Naive B cell (primary cell): Measurements from ENCODE around the gene ABTB2. TPM values are rescaled to one million over a fixed set of nuclear protein-coding genes. Genes with fewer than 3 reads are reported as not detected.

Experiments
- ATAC-seq, 2 donors: fragments of 150-1000 bp; cut with Tn5 transposase; 2 replicates each; pipeline ENCODE4 v1.10.0; 2021; ENCODE audit warnings: low read depth in 2 of 2, mild to moderate bottlenecking in 2 of 2, moderate library complexity in 2 of 2
- DNase-seq: peaks from one replicate; pipeline ENCODE4 v3.0.0; 2022
- H3K27ac Mint-ChIP-seq, 6 donors: one replicate each; pipeline ENCODE4 v1.8.0; 2020 to 2022; ENCODE audit warnings: mild to moderate bottlenecking in 6 of 6, mixed read lengths in 6 of 6, moderate library complexity in 5 of 6, inconsistent platforms in 2 of 6
- H3K27me3 Mint-ChIP-seq, 3 donors: one replicate each; pipeline ENCODE4 v1.8.0; 2021 to 2022; ENCODE audit warnings: mixed read lengths in 3 of 3, mild to moderate bottlenecking in 1 of 3
- H3K36me3 Mint-ChIP-seq, 2 donors: one replicate each; pipeline ENCODE4 v1.8.0; 2020 to 2022; ENCODE audit warnings: mixed read lengths in 2 of 2, inconsistent platforms in 1 of 2, mild to moderate bottlenecking in 1 of 2
- H3K4me1 Mint-ChIP-seq, 3 donors: one replicate each; pipeline ENCODE4 v1.8.0; 2020 to 2022; ENCODE audit warnings: mixed read lengths in 3 of 3, inconsistent platforms in 1 of 3, mild to moderate bottlenecking in 1 of 3, moderate library complexity in 1 of 3
- H3K4me3 Mint-ChIP-seq, 8 donors: one replicate each; pipeline ENCODE4 v1.8.0; 2020 to 2022; ENCODE audit warnings: mild to moderate bottlenecking in 8 of 8, mixed read lengths in 8 of 8, moderate library complexity in 8 of 8, inconsistent platforms in 2 of 8
- H3K9me3 Mint-ChIP-seq, 7 donors: one replicate each; pipeline ENCODE4 v1.8.0; 2020 to 2022; ENCODE audit warnings: mixed read lengths in 7 of 7, mild to moderate bottlenecking in 5 of 7, inconsistent platforms in 2 of 7, moderate library complexity in 1 of 7
- polyA plus RNA-seq, 6 donors: library from polyadenylated mRNA; unstranded; fragments of 300-500 nt; fragmentation: Illumina TruSeq; gene quantifications; one replicate each; pipeline ENCODE4 v1.2.3, GENCODE V29; 2021; ENCODE audit warnings: low read depth in 6 of 6

ABTB2 gene
- polyA plus RNA-seq, 6 donors from 2014 or later = 0.05 to 0.34 (median 0.27) TPM; not detected in 3

DNA sequence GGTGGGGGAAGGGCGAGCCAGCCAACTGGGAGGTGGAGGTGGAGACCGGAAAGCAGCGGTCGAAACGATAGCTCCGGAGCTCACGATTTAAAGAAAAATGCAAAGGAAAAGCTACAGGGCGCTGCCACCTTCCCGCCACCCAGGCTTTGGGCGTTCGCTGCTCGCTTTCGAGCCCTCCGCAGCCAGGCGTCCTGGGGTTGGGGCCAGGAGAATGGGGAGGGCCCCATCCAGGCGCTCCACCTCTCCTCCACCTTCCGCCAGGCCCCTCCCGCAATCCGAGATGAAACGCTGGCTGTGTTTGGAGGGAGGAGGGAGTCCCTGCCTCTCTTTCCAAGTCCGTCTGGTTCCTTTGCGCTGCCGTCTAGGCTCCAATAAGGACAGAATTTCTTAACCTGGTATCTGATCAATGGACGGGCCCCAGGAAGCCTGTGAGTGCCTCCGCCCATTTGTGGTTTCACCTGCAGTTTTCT lies 483 bp upstream of the ABTB2 start:
- Mint-ChIP-seq H3K27ac (peak overlapping the region; percentile 39 to 97 (median 90)), H3K4me1 (peaks cover 25 to 37% (median 32%) of the 10 kb centered on the region in 3 donors), H3K36me3 (peaks cover 0 to under 1% of the 10 kb centered on the region in 2 donors), H3K9me3 (no peaks in the 10 kb centered on the region), H3K27me3 (peaks cover 52 to 70% (median 65%) of the 10 kb centered on the region in 3 donors), H3K4me3 (peak overlapping the region; percentile 87 to 96 (median 90))
- DNase-seq (no peak), ATAC-seq (peak; percentile 3 to 5)

DNA sequence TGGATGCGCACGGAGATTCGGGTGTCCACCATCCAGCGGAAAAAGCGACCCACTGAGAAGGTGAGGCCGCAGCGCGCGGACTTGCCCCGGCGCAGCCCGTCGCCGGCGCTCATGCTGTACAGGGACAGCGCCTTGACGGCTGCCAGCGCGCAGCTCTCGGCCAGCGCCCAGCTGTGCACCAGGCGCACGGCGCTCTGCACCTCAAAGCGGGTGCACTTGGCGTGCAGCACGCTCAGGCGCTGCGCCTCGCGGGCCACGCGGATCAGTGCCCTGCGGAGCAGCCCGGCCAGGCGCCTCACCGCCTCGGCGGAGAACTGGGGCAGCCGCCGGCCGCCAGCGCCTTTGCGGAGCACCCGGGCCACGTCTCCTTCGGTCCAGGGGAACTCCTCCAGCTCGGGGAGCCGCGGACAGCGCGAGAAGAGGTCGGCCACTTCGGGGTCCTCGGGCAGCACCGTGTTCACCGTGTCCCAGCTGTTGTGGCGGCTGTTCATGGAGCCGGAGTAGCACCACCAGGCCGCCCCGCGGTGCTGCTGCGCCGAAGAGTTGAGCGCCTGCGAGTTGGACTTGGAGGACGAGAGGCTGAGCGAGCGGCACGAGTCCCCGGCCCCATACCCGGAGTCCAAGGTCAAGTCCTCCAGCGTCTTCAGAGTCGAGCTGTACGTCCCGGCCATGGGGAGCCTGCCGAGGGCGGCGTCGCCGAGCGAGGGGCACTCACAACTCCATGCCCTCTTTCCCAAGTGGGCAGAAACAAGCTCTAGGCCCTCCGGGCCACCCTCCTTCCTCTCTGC lies 703 bp downstream of the ABTB2 start:
- peaks cover 52 to 67% (median 60%) of the 10 kb centered on the region in 3 donors for H3K27me3 Mint-ChIP-seq

DNA sequence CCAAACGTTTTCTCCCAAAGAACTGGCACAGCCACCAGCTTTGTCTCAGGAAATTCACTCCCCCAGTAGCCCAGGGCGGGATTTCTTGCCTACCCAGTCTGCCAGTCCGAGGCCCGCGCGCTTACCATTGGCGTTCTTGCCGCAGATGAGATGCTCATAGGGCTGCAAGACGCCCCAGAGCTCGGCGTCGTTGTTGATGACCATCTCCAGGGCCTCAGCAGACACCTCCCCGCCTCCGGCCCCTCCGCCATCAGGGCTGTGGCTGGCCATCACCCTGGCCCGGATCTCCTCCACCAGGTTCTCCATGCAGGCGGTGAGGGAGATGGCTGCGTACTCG lies 1.3 kb downstream of the ABTB2 start:
- no peak for ATAC-seq

More for the DNA sequence above, 703 bp downstream of the ABTB2 start:
- Mint-ChIP-seq H3K4me1 (peaks cover 25 to 37% (median 32%) of the 10 kb centered on the region in 3 donors), H3K27ac (peak overlapping the region in 1 of 6 donors; percentile 76), H3K36me3 (peaks cover 0 to 4% of the 10 kb centered on the region in 2 donors), H3K4me3 (peak overlapping the region; percentile 82 to 92 (median 89)), H3K9me3 (no peaks in the 10 kb centered on the region)
- DNase-seq (peak; percentile 37), ATAC-seq (peak; percentile 24 to 28)

DNA sequence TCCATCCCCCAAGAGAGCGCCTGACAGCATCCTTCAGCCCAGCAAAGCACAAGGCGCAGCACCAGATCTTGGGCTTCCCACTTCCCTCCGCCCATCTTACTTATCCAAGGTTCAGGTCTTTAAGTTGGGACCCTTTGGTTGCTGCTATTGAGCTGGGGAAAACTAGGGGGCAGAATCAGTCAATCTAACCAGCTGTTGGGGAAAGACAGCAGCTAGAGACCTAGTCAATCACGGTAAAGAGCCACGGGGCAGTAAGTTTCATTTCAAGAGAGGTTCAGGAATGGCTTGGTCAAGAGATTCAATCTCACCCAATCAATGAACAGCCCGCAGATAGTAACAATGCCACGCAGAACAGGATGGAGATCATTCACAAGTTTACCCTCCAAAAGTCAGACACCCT lies 1.7 kb downstream of the ABTB2 start:
- peaks cover 0 to 4% of the 10 kb centered on the region in 2 donors for H3K36me3 Mint-ChIP-seq
- peaks cover 54 to 66% (median 57%) of the 10 kb centered on the region in 3 donors for H3K27me3 Mint-ChIP-seq
- no peak for ATAC-seq
- no peak for DNase-seq
- H3K4me3 Mint-ChIP-seq = peak overlapping the region; percentile 71 to 92 (median 86)
- peak overlapping the region in 2 of 6 donors; percentile 20 to 81 for H3K27ac Mint-ChIP-seq
- H3K9me3 Mint-ChIP-seq = no peaks in the 10 kb centered on the region
- H3K4me1 Mint-ChIP-seq = peaks cover 25 to 40% (median 37%) of the 10 kb centered on the region in 3 donors

More for the DNA sequence above, 1.3 kb downstream of the ABTB2 start:
- Mint-ChIP-seq H3K4me1 (peaks cover 25 to 38% (median 37%) of the 10 kb centered on the region in 3 donors), H3K36me3 (peaks cover 0 to 4% of the 10 kb centered on the region in 2 donors), H3K27me3 (peaks cover 58 to 67% (median 58%) of the 10 kb centered on the region in 3 donors), H3K27ac (peak overlapping the region in 2 of 6 donors; percentile 20 to 81), H3K4me3 (peak overlapping the region; percentile 71 to 92 (median 86)), H3K9me3 (no peaks in the 10 kb centered on the region)
- DNase-seq = peak; percentile 2

DNA sequence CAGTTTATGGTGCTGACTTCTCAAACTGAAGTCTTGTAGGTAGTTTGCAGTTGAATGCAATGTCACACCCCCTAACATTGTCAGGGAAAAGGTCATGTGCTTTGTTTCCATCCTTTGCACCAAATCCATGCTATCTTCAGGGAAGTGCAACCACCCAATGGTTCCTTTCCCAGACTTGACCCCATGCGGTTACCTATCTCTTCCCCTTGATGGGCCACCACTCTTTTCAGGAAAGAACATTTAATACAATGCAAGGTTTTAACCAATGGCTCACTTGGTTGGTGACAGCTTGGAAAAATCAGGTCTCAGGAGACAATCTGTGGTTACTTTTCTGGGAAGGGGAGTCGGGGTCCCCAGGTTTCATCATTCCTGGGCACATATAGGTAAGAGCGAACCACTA lies 2.1 kb downstream of the ABTB2 start:
- ATAC-seq = no peak
- peaks cover 0 to 4% of the 10 kb centered on the region in 2 donors for H3K36me3 Mint-ChIP-seq
- no peaks in the 10 kb centered on the region for H3K9me3 Mint-ChIP-seq
- H3K4me3 Mint-ChIP-seq = peak overlapping the region in 7 of 8 donors; percentile 26 to 92 (median 86)
- H3K27me3 Mint-ChIP-seq = peaks cover 50 to 62% (median 53%) of the 10 kb centered on the region in 3 donors
- no peak overlapping the region for H3K27ac Mint-ChIP-seq
- H3K4me1 Mint-ChIP-seq = peaks cover 25 to 40% (median 37%) of the 10 kb centered on the region in 3 donors
- no peak for DNase-seq

DNA sequence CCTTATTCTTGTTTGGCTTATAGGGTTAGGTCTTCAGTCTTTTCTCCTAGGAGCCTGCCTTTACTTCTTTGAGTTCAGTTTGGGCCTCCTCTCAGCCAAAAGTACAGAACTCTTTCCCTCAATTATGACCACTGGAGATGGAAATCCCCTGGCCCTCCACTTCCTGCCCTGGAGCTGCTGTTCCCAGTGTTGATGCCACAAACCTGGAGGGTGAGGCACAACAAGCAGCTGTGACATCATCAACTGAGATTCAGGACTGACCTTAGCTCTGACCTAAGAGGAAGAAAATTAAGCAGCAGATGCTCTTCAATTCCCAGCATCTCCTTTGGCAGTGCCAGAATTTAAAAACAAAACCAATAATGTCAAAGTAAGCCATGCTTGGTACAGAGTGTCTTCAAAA lies 3.0 kb downstream of the ABTB2 start:
- H3K4me3 Mint-ChIP-seq = peak overlapping the region in 3 of 8 donors; percentile 3 to 87 (median 39)
- ATAC-seq (no peak), DNase-seq (no peak)
- H3K4me1 Mint-ChIP-seq = peaks cover 25 to 40% (median 37%) of the 10 kb centered on the region in 3 donors
- no peaks in the 10 kb centered on the region for H3K9me3 Mint-ChIP-seq
- peaks cover 45 to 54% (median 51%) of the 10 kb centered on the region in 3 donors for H3K27me3 Mint-ChIP-seq
- H3K27ac Mint-ChIP-seq = no peak overlapping the region
- peaks cover 0 to 4% of the 10 kb centered on the region in 2 donors for H3K36me3 Mint-ChIP-seq

DNA sequence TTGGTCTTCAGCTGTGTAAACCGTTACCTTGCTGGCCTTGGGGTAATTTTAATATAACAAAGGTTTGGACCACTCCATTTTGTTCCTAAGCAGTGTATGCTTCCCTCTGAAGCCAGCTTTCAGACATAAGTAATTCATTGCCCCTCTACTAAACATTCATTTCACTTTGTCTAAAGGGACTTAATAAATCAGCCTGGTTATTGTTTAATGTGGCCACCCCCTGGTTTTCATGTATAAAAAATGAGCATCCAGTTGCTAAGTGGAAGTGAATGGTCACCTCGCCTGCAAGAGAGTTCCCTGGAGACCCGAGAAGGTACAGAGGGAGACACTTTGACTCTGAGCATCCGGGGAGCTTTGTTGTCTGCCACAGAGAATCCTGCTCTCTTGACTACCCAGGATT lies 3.9 kb downstream of the ABTB2 start:
- H3K9me3 Mint-ChIP-seq = no peaks in the 10 kb centered on the region
- H3K4me1 Mint-ChIP-seq = peaks cover 21 to 33% (median 29%) of the 10 kb centered on the region in 3 donors
- peaks cover 0 to 4% of the 10 kb centered on the region in 2 donors for H3K36me3 Mint-ChIP-seq
- H3K27ac Mint-ChIP-seq = no peak overlapping the region
- no peak for ATAC-seq
- no peak for DNase-seq
- no peak overlapping the region for H3K4me3 Mint-ChIP-seq
- H3K27me3 Mint-ChIP-seq = peaks cover 42 to 59% (median 46%) of the 10 kb centered on the region in 3 donors

DNA sequence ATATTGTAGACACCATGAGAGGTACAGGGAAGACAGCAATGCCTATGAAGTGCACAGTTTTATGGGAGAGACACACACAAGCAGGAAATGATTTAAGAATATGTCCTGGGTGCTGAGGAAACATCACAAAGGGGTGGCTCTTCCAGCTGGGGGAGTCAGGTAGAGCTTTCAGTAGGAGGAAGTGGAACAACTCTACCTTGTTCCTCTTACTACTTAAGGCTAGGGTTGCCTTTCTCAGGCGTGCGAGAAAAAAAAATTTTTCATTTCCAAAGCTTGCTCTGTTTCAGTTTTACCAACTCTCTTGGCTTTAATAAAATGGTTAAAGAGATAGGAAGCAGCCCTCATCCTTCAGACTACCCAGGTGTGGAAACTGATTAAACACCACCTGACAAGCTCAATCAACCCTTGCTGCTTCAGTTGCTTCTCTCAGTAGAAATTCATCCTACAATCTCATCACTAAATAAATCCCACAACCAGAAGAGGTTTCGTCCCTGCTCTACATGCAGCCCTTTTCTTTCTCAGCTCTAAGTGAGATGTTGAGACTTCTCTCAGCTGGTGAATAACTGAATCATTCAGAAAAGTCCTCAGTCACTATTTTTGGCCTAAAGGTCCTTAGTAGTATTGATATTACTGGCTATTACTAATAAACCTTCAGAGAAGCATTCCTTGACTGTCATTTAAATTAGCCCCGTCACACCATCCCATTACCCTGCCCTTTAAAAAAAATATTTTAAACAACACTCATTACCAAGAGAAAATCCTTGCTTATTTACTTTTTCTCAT lies 5.9 kb downstream of the ABTB2 start:
- Mint-ChIP-seq H3K27ac (no peak overlapping the region), H3K4me3 (no peak overlapping the region), H3K36me3 (peaks cover 0 to 4% of the 10 kb centered on the region in 2 donors), H3K9me3 (no peaks in the 10 kb centered on the region), H3K27me3 (peaks cover 42 to 66% (median 50%) of the 10 kb centered on the region in 3 donors), H3K4me1 (peaks cover 17 to 22% (median 20%) of the 10 kb centered on the region in 3 donors)
- ATAC-seq (peak; percentile 54 to 73), DNase-seq (no peak)

DNA sequence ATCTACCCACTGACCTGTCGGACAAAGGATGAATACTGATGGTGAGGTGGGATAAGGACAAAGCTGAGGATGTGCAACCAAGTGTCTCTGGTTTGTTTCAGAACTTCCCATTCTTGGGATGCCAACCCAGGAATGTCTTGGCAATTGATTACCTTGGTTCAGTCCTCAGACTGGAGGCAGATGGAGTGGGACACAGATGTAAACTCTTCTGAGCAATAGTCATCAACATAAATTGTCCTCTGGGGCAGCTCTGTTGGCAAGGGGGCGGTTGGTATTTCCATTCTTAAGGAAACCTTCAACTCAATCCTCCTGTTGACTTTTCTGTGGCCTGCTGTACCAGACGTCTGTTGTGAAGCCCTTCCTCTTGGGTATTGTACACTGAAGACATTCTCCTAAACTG lies 6.8 kb downstream of the ABTB2 start:
- no peak overlapping the region for H3K4me3 Mint-ChIP-seq
- no peak for DNase-seq
- peaks cover 10 to 14% (median 14%) of the 10 kb centered on the region in 3 donors for H3K4me1 Mint-ChIP-seq
- H3K36me3 Mint-ChIP-seq = peaks cover 0 to 4% of the 10 kb centered on the region in 2 donors
- H3K27me3 Mint-ChIP-seq = peaks cover 37 to 58% (median 47%) of the 10 kb centered on the region in 3 donors
- H3K27ac Mint-ChIP-seq = no peak overlapping the region
- no peak for ATAC-seq
- H3K9me3 Mint-ChIP-seq = no peaks in the 10 kb centered on the region

DNA sequence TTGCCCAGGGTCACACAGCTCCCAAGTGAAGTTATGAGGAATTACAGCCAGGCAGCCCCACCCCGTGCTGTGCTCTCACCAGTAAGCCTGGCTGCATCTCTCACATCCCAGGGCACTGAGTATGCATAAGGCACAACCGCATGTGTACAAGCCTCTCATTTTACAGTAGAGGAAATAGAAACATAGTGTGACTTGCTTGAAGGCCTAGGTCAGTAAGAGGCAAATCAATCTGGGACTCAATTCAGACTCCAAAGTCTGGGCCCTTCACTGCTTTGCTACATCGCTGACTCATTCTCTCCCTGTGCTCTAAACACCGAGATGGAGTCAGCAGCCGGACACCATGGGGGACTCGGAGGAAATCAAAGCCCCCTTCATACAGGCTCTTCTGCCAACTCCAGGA lies 7.9 kb downstream of the ABTB2 start:
- Mint-ChIP-seq H3K9me3 (no peaks in the 10 kb centered on the region), H3K27me3 (peaks cover 25 to 53% (median 35%) of the 10 kb centered on the region in 3 donors), H3K4me1 (peaks cover 2 to 8% (median 5%) of the 10 kb centered on the region in 3 donors), H3K36me3 (peaks cover 0 to 4% of the 10 kb centered on the region in 2 donors), H3K4me3 (no peak overlapping the region), H3K27ac (no peak overlapping the region)
- ATAC-seq (no peak), DNase-seq (no peak)

DNA sequence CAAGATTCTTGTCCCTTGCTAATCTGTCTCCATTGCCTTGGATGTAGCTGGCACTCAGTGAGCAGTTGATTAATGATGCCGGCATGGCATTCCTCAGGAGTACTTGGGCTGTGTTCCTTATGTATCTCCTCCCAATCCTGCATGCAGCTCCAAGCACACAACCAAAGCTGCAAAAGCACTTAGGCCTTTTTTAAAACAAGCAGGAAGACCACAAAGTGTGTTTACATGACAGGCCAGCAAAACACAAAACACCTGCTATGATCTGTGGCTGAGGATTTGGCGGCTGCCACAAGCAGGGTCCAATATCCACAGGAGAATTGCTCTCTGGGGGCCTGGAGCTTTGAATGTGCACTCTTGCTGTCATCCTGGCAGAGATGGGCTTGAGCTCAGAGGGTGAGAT lies 8.9 kb downstream of the ABTB2 start:
- H3K4me3 Mint-ChIP-seq = no peak overlapping the region
- no peak overlapping the region for H3K27ac Mint-ChIP-seq
- ATAC-seq = no peak
- H3K27me3 Mint-ChIP-seq = peaks cover 21 to 45% (median 26%) of the 10 kb centered on the region in 3 donors
- H3K9me3 Mint-ChIP-seq = no peaks in the 10 kb centered on the region
- no peak for DNase-seq
- H3K4me1 Mint-ChIP-seq = peaks cover 0 to 8% (median under 1%) of the 10 kb centered on the region in 3 donors
- peaks cover 0 to 4% of the 10 kb centered on the region in 2 donors for H3K36me3 Mint-ChIP-seq

DNA sequence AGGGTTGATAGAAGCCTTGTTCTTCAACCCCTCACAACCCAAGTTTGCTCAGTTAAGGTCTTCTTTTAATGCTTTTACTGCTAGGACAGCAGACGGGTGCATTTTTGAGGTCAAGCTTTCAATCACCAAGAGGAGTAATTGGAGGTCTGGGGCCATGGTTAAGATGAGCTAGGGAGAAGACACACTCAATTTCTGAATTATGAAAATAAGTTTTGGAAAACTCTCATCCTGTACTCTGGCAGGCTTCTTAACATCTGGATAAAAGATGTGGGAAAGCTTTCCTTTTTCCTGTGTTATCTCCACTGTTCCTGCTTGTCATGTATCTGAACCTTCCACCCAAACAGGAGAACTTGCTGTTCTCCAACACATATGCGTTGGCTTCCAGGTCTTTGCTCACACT lies 9.7 kb downstream of the ABTB2 start:
- peaks cover 0 to 2% of the 10 kb centered on the region in 2 donors for H3K36me3 Mint-ChIP-seq
- H3K4me3 Mint-ChIP-seq = no peak overlapping the region
- ATAC-seq (no peak), DNase-seq (no peak)
- H3K27me3 Mint-ChIP-seq = peaks cover 16 to 38% (median 19%) of the 10 kb centered on the region in 3 donors
- no peak overlapping the region for H3K27ac Mint-ChIP-seq
- no peaks in the 10 kb centered on the region for H3K9me3 Mint-ChIP-seq
- peaks cover 0 to 8% (median 0%) of the 10 kb centered on the region in 3 donors for H3K4me1 Mint-ChIP-seq

DNA sequence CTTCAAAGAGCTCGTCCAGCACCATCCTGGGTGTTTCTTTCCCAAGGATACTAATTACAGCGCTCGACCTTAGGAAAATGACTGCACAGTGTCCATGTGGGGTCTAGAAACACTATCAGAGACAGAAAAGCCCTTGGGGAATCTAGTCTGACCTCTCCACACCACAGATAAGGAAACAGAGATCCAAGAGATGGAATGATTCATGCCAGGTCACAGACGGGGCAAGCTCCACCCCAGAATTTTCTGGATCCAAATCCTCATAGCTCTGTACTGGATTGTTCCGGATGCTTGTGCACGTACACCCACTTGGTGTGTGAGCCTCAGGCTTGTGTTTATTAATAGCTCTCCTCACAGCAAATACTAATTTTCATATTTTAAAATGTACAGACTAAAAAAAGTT lies 11.3 kb downstream of the ABTB2 start:
- peaks cover 0 to 2% (median 0%) of the 10 kb centered on the region in 3 donors for H3K4me1 Mint-ChIP-seq
- no peak for DNase-seq
- H3K36me3 Mint-ChIP-seq = no peaks in the 10 kb centered on the region
- ATAC-seq = no peak
- no peaks in the 10 kb centered on the region for H3K9me3 Mint-ChIP-seq
- H3K4me3 Mint-ChIP-seq = no peak overlapping the region
- H3K27ac Mint-ChIP-seq = no peak overlapping the region
- H3K27me3 Mint-ChIP-seq = peaks cover 3 to 28% (median 15%) of the 10 kb centered on the region in 3 donors
